HCT116 (cell line): ENCODE measurements around the gene HSPA12B. TPM values are rescaled to one million over a fixed set of nuclear protein-coding genes. Genes with fewer than 3 reads are reported as not detected.

Experiments used
- ATAC-seq: fragments of 200-7000 bp; cut with Tn5 transposase; 2 replicates; pipeline ENCODE4 v1.9.1; 2020; ENCODE audit warnings: mild to moderate bottlenecking, moderate library complexity
- BruUV-seq: library from RNA; stranded (reverse); fragments of 400-500 nt; replicated peaks from 2 replicates; lab custom pipeline; 2021; lab: Mats Ljungman, UMichigan
- CTCF ChIA-PET: fragments of 300-600 bp; sonication (Branson Sonifier 250); formaldehyde crosslinking; loops from one replicate; lab custom pipeline; 2021; ENCODE audit warnings: antibody characterized with exemption; lab: Charles Lee
- POLR2A ChIA-PET: fragments of 300-600, 350-600 bp; sonication (Branson Sonifier 250); formaldehyde crosslinking; loops from one replicate; lab custom pipeline; 2021; ENCODE audit warnings: antibody characterized with exemption; lab: Charles Lee
- RAD21 ChIA-PET, 2 experiments: fragments of 300-600 bp; sonication (Branson Sonifier 250); formaldehyde crosslinking; loops; one replicate each; lab custom pipeline; 2023; ENCODE audit warnings: low total read pairs in 2 of 2; ENCODE audit not compliant: uncharacterized antibody in 2 of 2, unreplicated experiment in 2 of 2, low non-redundant PET in 1 of 2; lab: Charles Lee
- DNase-seq: peaks from one replicate; pipeline ENCODE4 v3.0.0-alpha.2; 2010; ENCODE audit warnings: low read depth, low spot score
- H2AFZ ChIP-seq: fragments of 200-600 bp; shearing (Covaris generic), sonication (generic); 2 replicates; pipeline ENCODE4 v1.6.1; 2017; ENCODE audit warnings: low read depth, mixed run types, mixed read lengths, antibody characterized with exemption, low read length; ENCODE audit not compliant: poor library complexity, severe bottlenecking
- H3K27ac ChIP-seq: 2 replicates; pipeline ENCODE4 v1.5.1; 2012; ENCODE audit warnings: low read depth, low read length
- H3K27me3 ChIP-seq: fragments of 200-600 bp; sonication (generic); 2 replicates; pipeline ENCODE4 v1.6.1; 2016; ENCODE audit warnings: mixed run types, low read length, mixed read lengths; ENCODE audit not compliant: insufficient read depth
- H3K36me3 ChIP-seq, 2 experiments: fragments of 200-500 bp in 1 of 2; fragments of 200-600 bp in 1 of 2; sonication (Bioruptor generic) in 1 of 2; sonication (generic) in 1 of 2; 2 replicates each; pipeline versions ENCODE4 v1.5.1 to v1.6.1; 2014 to 2016; ENCODE audit warnings: low read length in 2 of 2, inconsistent platforms in 1 of 2, mixed read lengths in 1 of 2, mixed run types in 1 of 2; ENCODE audit not compliant: insufficient read depth in 2 of 2, control insufficient read depth in 1 of 2
- H3K4me1 ChIP-seq, 2 experiments: fragments of 200-600 bp in 1 of 2; sonication (generic) in 1 of 2; 2 replicates each; pipeline versions ENCODE4 v1.5.1 to v1.6.1; 2012 to 2017; ENCODE audit warnings: low read length in 2 of 2, inconsistent platforms in 1 of 2, mild to moderate bottlenecking in 1 of 2, mixed read lengths in 1 of 2, mixed run types in 1 of 2, moderate library complexity in 1 of 2; ENCODE audit not compliant: insufficient read depth in 2 of 2, control insufficient read depth in 1 of 2
- H3K4me2 ChIP-seq: fragments of 200-600 bp; sonication (generic); 2 replicates; pipeline ENCODE4 v1.6.1; 2017; ENCODE audit warnings: mixed run types, low read length, mixed read lengths
- H3K4me3 ChIP-seq, 2 experiments: fragments of 200-600 bp in 1 of 2; sonication (generic) in 1 of 2; replicated peaks in 1 of 2; 2 replicates each; pipeline ENCODE4 v1.5.1; 2011 to 2016; ENCODE audit warnings: low read length in 2 of 2, control low read depth in 1 of 2, low read depth in 1 of 2, mild to moderate bottlenecking in 1 of 2, mixed read lengths in 1 of 2, mixed run types in 1 of 2
- H3K79me2 ChIP-seq: fragments of 200-600 bp; sonication (generic); 2 replicates; pipeline ENCODE4 v1.6.1; 2017; ENCODE audit warnings: mild to moderate bottlenecking, mixed run types, low read length, moderate library complexity, mixed read lengths; ENCODE audit not compliant: insufficient read depth
- H3K9ac ChIP-seq: fragments of 200-600 bp; sonication (generic); 2 replicates; pipeline ENCODE4 v1.6.1; 2016; ENCODE audit warnings: low read length, mixed read lengths
- H3K9me2 ChIP-seq: fragments of 200-600 bp; sonication (generic), shearing (Covaris generic); 2 replicates; pipeline ENCODE4 v1.6.1; 2017; ENCODE audit warnings: mixed run types, mild to moderate bottlenecking, moderate library complexity; ENCODE audit not compliant: insufficient read depth
- H3K9me3 ChIP-seq, 2 experiments: fragments of 200-500 bp in 1 of 2; fragments of 200-600 bp in 1 of 2; sonication (Bioruptor generic) in 1 of 2; sonication (generic) in 1 of 2; 2 replicates each; pipeline ENCODE4 v1.6.1; 2014 to 2017; ENCODE audit warnings: low read length in 2 of 2, mixed read lengths in 2 of 2, inconsistent platforms in 1 of 2, low read depth in 1 of 2, mild to moderate bottlenecking in 1 of 2, mixed run types in 1 of 2, moderate library complexity in 1 of 2; ENCODE audit not compliant: control insufficient read depth in 1 of 2, insufficient read depth in 1 of 2
- H4K20me1 ChIP-seq: fragments of 200-600 bp; sonication (generic), shearing (Covaris generic); 2 replicates; pipeline ENCODE4 v1.6.1; 2017; ENCODE audit warnings: mixed run types, mild to moderate bottlenecking, moderate library complexity; ENCODE audit not compliant: insufficient read depth
- CEBPB ChIP-seq: IDR thresholded peaks from 2 replicates; pipeline ENCODE4 v1.6.1; 2012; ENCODE audit warnings: low read depth
- EGR1 ChIP-seq: IDR thresholded peaks from 2 replicates; pipeline ENCODE4 v1.6.1; 2012; ENCODE audit warnings: low read depth
- EZH2phosphoT487 ChIP-seq: fragments of 200-600 bp; IDR thresholded peaks from 2 replicates; pipeline ENCODE4 v1.6.1; 2018; ENCODE audit warnings: antibody characterized with exemption, borderline replicate concordance
- FOSL1 ChIP-seq: IDR thresholded peaks from 2 replicates; pipeline ENCODE4 v1.6.1; 2012; ENCODE audit warnings: low read depth
- POLR2A ChIP-seq: IDR thresholded peaks from 2 replicates; pipeline ENCODE4 v1.7.0; 2011; ENCODE audit warnings: borderline replicate concordance; ENCODE audit not compliant: insufficient read depth, insufficient read length; ENCODE audit errors: extremely low read depth
- POLR2AphosphoS5 ChIP-seq: IDR thresholded peaks from 2 replicates; pipeline ENCODE4 v1.6.1; 2011; ENCODE audit warnings: mild to moderate bottlenecking, low read depth, low read length, moderate library complexity
- RAD21 ChIP-seq: IDR thresholded peaks from 2 replicates; pipeline ENCODE4 v1.6.1; 2012; ENCODE audit warnings: low read depth, mild to moderate bottlenecking
- REST ChIP-seq: IDR thresholded peaks from 2 replicates; pipeline ENCODE4 v1.6.1; 2012; ENCODE audit warnings: low read depth
- SIN3A ChIP-seq: IDR thresholded peaks from 2 replicates; pipeline ENCODE4 v1.6.1; 2012; ENCODE audit warnings: low read depth
- SP1 ChIP-seq: IDR thresholded peaks from 2 replicates; pipeline ENCODE4 v1.6.1; 2012; ENCODE audit warnings: low read depth
- SRF ChIP-seq: IDR thresholded peaks from 2 replicates; pipeline ENCODE4 v1.6.1; 2012; ENCODE audit warnings: low read depth
- YY1 ChIP-seq: IDR thresholded peaks from 2 replicates; pipeline ENCODE4 v1.6.1; 2011; ENCODE audit warnings: low read length, low read depth, moderate library complexity, mild to moderate bottlenecking; ENCODE audit not compliant: insufficient replicate concordance; ENCODE audit errors: extremely low read depth
- ZFX ChIP-seq: fragments of 450-650 bp; IDR thresholded peaks from 2 replicates; pipeline ENCODE4 v1.6.1; 2017
- ZNF274 ChIP-seq: fragments of 200-500 bp; sonication (Bioruptor generic); IDR thresholded peaks from 2 replicates; pipeline ENCODE4 v1.6.1; 2014; ENCODE audit warnings: mild to moderate bottlenecking, low read depth, low read length, inconsistent platforms
- intact Hi-C: fragments of 100-400 bp; cut with micrococcal nuclease; formaldehyde crosslinking; loops from 2 replicates; pipeline ENCODE4 v1.10.0; 2022
- total RNA-seq: library from RNA; stranded (reverse); gene quantifications from one replicate; pipeline ENCODE4 v1.2.1, GENCODE V29; 2021; ENCODE audit not compliant: unreplicated experiment
- TF ChIP-seq, protein P1 (sequence below): IDR thresholded peaks from 2 replicates; pipeline ENCODE4 v1.6.1; 2012
- TF ChIP-seq, protein P2 (sequence below): IDR thresholded peaks from 2 replicates; pipeline ENCODE4 v1.6.1; 2011; ENCODE audit warnings: mild to moderate bottlenecking, low read length, moderate library complexity; ENCODE audit not compliant: insufficient replicate concordance; ENCODE audit errors: extremely low read depth
- TF ChIP-seq, protein P3 (sequence below), 3 experiments: fragments of 200-600 bp in 1 of 3; sonication (generic) in 1 of 3; IDR thresholded peaks in 2 of 3; conservative IDR thresholded peaks in 1 of 3; 2 replicates each; pipeline ENCODE4 v1.5.1; 2012 to 2017; ENCODE audit warnings: low read depth in 2 of 3, low read length in 2 of 3, antibody characterized with exemption in 1 of 3, borderline replicate concordance in 1 of 3, control low read depth in 1 of 3, mild to moderate bottlenecking in 1 of 3, mixed read lengths in 1 of 3, mixed run types in 1 of 3, moderate library complexity in 1 of 3; ENCODE audit not compliant: insufficient read depth in 1 of 3

The HSPA12B gene
- total RNA-seq, 1 experiment from 2014 or later, result not detected

- TF ChIP-seq SP1, result no peak
- TF ChIP-seq ZNF274, result no peak
- no peak for TF ChIP-seq RAD21
- no peak for TF ChIP-seq EGR1
- TF ChIP-seq CEBPB, result no peak
- TF ChIP-seq REST, result no peak
- TF ChIP-seq, protein P1, sequence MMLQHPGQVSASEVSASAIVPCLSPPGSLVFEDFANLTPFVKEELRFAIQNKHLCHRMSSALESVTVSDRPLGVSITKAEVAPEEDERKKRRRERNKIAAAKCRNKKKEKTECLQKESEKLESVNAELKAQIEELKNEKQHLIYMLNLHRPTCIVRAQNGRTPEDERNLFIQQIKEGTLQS, result no peak
- no peak for TF ChIP-seq YY1
- no peak for TF ChIP-seq POLR2A
- TF ChIP-seq SIN3A, result no peak
- no peak for TF ChIP-seq FOSL1
- TF ChIP-seq, protein P2, sequence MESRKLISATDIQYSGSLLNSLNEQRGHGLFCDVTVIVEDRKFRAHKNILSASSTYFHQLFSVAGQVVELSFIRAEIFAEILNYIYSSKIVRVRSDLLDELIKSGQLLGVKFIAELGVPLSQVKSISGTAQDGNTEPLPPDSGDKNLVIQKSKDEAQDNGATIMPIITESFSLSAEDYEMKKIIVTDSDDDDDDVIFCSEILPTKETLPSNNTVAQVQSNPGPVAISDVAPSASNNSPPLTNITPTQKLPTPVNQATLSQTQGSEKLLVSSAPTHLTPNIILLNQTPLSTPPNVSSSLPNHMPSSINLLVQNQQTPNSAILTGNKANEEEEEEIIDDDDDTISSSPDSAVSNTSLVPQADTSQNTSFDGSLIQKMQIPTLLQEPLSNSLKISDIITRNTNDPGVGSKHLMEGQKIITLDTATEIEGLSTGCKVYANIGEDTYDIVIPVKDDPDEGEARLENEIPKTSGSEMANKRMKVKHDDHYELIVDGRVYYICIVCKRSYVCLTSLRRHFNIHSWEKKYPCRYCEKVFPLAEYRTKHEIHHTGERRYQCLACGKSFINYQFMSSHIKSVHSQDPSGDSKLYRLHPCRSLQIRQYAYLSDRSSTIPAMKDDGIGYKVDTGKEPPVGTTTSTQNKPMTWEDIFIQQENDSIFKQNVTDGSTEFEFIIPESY, result no peak
- TF ChIP-seq POLR2AphosphoS5, result no peak
- TF ChIP-seq EZH2phosphoT487, result no peak
- TF ChIP-seq, protein P3, sequence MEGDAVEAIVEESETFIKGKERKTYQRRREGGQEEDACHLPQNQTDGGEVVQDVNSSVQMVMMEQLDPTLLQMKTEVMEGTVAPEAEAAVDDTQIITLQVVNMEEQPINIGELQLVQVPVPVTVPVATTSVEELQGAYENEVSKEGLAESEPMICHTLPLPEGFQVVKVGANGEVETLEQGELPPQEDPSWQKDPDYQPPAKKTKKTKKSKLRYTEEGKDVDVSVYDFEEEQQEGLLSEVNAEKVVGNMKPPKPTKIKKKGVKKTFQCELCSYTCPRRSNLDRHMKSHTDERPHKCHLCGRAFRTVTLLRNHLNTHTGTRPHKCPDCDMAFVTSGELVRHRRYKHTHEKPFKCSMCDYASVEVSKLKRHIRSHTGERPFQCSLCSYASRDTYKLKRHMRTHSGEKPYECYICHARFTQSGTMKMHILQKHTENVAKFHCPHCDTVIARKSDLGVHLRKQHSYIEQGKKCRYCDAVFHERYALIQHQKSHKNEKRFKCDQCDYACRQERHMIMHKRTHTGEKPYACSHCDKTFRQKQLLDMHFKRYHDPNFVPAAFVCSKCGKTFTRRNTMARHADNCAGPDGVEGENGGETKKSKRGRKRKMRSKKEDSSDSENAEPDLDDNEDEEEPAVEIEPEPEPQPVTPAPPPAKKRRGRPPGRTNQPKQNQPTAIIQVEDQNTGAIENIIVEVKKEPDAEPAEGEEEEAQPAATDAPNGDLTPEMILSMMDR (IDR thresholded peaks at IDR 0.05 in 2 of 3, conservative IDR thresholded peaks at IDR 0.05 in 1 of 3; ENCODE audit: borderline replicate concordance in 1 of 3, insufficient read depth in 1 of 3, low read depth in 2 of 3, low read length in 2 of 3), result no peak
- no peak for TF ChIP-seq ZFX
- no peak for TF ChIP-seq SRF
- no peak overlapping the region for H2AFZ ChIP-seq
- H4K20me1 ChIP-seq, result no peaks in the 10 kb centered on the region
- no peak overlapping the region for H3K9ac ChIP-seq
- no peaks in the 10 kb centered on the region for H3K9me3 ChIP-seq
- no peak overlapping the region for H3K4me2 ChIP-seq
- no TSS peak for BruUV-seq
- 0 out of 2 replicates have a peak, but pooled peaks cover 8% of the 10 kb centered on the region for H3K27me3 ChIP-seq
- no peaks in the 10 kb centered on the region for H3K9me2 ChIP-seq
- ATAC-seq (no peak), DNase-seq (no peak)
- no peak overlapping the region for H3K4me3 ChIP-seq
- ChIA-PET RAD21 (no interaction called here), POLR2A (no interaction called here), CTCF (interaction anchor here (2.2 kb wide), 1 partner anchor 15 kb away, joined by 5 read pairs; no protein-coding TSS in a partner anchor)
- H3K79me2 ChIP-seq, result no peaks in the 10 kb centered on the region
- intact Hi-C loops, result no loop called here
- H3K27ac ChIP-seq, result no peak overlapping the region
- H3K4me1 ChIP-seq, result peaks cover 7 to 31% of the 10 kb centered on the region in 2 experiments
- H3K36me3 ChIP-seq, result no peaks in the 10 kb centered on the region
These were observed 2.5 kb upstream of the HSPA12B start for GRCh38 chr20:3729811-3730540.
